Fibroblast of gingiva (primary cell): ENCODE results near the gene KCNH3.
A peak's percentile ranks its signal among the peaks of the same experiment; 100 is the strongest.
"Not testable (repeated sequence)": the region's sequence is repeated elsewhere in the genome, so short reads cannot be mapped to it uniquely, and the experiment has no call there.

Source experiments
- DNase-seq: peaks from one replicate; pipeline ENCODE4 v3.0.0-alpha.2; 2011; ENCODE audit warnings: low read depth

Gene KCNH3, protein sequence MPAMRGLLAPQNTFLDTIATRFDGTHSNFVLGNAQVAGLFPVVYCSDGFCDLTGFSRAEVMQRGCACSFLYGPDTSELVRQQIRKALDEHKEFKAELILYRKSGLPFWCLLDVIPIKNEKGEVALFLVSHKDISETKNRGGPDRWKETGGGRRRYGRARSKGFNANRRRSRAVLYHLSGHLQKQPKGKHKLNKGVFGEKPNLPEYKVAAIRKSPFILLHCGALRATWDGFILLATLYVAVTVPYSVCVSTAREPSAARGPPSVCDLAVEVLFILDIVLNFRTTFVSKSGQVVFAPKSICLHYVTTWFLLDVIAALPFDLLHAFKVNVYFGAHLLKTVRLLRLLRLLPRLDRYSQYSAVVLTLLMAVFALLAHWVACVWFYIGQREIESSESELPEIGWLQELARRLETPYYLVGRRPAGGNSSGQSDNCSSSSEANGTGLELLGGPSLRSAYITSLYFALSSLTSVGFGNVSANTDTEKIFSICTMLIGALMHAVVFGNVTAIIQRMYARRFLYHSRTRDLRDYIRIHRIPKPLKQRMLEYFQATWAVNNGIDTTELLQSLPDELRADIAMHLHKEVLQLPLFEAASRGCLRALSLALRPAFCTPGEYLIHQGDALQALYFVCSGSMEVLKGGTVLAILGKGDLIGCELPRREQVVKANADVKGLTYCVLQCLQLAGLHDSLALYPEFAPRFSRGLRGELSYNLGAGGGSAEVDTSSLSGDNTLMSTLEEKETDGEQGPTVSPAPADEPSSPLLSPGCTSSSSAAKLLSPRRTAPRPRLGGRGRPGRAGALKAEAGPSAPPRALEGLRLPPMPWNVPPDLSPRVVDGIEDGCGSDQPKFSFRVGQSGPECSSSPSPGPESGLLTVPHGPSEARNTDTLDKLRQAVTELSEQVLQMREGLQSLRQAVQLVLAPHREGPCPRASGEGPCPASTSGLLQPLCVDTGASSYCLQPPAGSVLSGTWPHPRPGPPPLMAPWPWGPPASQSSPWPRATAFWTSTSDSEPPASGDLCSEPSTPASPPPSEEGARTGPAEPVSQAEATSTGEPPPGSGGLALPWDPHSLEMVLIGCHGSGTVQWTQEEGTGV

GRCh38 chr12:49538510-49539403, at the start of gene KCNH3:
Gene KCNH3 (plus strand): TSS chr12:49539030. CDS start chr12:49539417, 387 bp downstream.
- DNase-seq, result peak; percentile 41

DNA sequence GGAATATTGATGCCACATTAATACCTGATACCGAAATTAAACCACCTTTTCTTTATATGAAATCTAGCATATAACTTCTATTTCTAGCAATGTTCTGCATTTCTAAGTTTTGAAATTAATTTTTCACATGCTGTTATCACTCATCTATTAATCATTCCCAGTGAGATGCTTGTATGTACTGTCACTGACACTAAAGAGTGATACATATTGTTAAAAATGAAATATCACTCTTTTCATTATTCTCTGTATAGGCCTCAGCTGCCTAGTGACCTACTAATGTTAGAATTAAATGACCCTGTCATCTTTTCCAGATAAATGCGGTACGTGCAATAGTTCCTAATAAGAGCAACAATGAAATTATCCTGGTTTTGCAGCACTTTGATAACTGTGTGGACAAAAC, 49.7 kb upstream of the KCNH3 start:
- DNase-seq, result no peak

GRCh38 chr12:49489720-49490119, 49.1 kb upstream of the KCNH3 start:
- DNase-seq, result no peak

DNA sequence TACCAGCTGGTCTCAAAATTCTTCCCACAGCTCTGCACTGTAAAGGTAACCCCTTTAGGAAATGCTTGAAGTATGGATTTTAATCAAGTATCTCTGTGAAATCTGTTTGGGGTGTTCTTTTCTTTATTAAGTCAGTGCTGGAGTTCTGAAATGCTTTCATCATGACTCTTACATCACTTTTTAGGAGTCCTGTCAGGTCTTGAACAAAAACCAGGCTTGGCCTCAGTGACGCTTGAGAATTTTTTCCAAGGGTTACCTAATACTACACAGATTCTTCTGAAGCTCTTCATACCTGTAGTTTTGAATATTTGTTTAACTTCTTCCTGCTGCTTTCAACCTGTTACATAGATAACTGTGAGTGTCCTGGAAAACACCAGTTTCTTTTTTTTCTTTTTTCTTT, 47.0 kb upstream of the KCNH3 start:
- DNase-seq, result no peak

DNA sequence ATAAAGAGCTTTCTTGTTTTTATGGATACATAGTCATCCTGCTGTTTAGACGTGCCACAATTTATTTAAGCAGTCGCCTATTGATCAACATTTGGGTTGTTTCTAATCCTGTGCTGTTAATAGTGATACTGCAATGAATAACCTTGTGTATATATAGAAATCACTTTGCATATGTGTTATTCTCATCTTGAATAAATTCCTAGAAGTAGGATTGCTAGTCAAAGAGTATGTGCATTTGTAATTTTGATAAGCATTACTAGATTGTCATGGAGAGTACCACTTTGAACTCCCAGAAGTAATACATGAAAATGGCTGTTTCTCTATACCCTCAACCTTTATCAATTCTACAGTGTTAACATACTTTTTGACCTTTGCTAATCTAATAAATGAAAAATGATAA, 44.9 kb upstream of the KCNH3 start:
- DNase-seq, result no peak

DNA sequence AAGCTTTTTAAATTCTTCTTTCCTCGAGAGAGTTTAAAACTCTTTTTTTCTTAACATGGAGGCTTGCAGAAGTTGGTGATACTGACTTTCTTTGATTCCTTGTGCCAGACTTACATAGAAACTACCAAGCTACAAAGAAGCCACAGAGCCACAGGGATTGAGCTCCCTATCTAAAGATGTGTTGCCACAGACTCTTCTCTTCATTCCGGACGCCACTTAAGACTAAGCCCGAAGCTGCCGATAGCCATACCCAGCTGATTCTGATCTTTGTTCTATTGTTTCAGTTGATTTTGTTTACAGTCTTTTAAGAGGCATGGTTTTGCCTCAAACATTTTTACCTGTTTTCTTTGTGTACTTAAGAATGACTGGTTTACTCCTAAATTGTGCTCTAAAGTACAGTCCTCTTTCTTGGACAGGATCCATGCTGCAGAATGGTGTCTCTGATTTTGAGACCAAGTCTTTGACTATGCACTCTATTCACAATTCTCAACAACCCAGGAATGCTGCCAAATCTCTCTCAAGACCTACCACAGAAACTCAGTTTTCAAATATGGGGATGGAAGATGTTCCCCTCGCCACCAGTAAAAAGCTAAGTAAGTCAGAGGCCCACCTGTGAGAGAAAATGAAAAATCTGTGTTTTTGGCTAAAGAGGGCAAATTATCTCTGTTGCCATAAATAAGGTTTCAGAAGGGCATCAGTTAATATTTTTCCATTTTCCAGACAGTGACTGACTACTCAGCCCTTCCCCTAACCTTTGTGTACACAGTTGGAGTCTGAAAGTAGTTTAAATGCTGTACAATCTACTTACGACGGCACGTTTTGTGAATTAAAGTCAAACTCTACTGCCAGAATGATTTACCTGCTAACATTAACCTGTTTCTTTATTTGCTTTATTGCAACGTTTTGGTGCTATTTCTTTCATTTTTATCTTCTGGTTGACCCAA, 42.1 kb upstream of the KCNH3 start:
- DNase-seq, result no peak

- DNase-seq, result no peak
Measured at GRCh38 chr12:49501895-49502294, 36.9 kb upstream of the KCNH3 start.

- no peak for DNase-seq
Measured at GRCh38 chr12:49502590-49502989, 36.2 kb upstream of the KCNH3 start.

DNA sequence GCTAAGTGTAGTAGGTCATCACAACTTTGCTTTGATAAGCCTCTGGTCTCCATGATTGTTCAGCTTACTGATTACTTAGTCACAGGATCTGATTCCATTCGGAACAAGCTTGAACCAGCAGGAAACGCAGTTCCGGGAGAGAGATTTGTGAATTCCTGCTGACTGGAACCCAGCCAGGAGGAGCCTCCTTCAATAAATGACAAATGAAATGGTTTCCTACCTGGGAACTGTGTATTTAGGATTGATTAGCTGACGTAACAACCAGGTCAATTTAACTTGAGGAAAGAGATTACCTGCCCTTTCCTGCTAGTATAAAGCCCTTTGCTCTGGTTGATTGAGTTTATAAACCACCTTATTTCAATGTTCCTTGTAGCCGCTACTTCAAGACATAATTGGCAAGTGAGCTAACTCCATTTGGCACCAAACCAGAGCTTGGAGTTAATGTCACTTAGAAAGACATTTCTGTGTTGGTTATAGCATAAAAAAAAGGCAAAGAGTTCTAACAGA, 35.1 kb upstream of the KCNH3 start:
- DNase-seq, result no peak

- no peak for DNase-seq
Measured at GRCh38 chr12:49505672-49506071, 33.2 kb upstream of the KCNH3 start.

GRCh38 chr12:49507139-49507538, 31.7 kb upstream of the KCNH3 start:
- DNase-seq, result peak; percentile 57

GRCh38 chr12:49509681-49510080, 29.1 kb upstream of the KCNH3 start:
- not testable (repeated sequence) for DNase-seq

DNA sequence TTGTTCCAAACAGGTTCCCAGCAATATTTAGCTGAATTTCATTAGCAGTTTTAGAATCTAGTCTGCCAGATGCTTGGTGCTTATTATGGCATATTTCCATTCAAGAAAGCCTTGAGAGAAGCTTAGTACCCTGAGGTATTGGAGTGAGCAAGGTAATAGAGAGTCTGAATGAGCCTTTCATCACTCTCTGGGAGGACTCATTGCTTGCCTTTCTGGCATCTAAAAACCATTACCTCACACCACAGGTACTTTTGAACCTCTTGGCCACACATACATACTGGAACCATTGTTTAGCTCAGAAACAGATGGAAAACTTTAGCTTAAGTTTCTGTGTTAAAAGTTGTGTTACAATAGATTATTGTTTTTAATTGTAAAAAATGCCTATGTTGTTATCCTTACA, 27.4 kb upstream of the KCNH3 start:
- no peak for DNase-seq

DNA sequence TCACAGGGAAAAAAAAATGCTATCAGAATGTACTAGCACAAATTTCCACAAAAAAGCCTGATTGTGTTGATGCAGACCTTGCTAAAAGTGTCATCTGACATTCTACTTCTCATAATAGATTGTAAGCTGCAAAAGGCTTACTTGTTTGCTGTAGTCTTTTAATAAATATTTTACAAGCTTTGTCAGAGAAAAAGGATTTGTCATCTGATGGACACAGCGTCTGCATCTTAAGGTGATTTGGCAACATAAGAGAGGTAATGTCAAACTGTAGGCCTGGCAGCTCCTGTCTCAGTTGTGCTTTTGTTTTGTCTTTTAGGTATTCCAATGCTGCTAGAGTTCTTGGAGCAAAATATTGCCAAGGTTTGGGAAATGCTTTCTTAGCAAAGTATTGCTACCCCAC, 26.3 kb upstream of the KCNH3 start:
- no peak for DNase-seq

DNA sequence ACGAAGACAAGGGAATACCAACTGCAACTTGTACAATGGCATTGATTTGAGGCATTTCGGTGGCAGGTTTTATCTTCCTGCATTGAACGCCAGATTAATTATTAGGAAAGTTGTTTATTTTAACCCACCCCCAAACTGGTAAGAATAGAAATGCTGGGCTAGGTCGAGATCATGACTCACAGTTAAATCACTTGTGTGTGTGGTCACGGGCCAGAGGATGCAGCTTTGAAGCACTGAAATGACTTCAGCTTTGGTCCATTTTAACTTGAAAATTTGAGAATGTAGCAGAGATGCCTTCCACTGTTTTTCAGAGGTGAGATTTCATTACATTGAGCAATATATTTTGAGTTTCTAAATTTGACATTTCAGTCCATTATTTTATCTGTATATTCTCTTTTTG, 23.6 kb upstream of the KCNH3 start:
- DNase-seq, result peak; percentile 67

DNA sequence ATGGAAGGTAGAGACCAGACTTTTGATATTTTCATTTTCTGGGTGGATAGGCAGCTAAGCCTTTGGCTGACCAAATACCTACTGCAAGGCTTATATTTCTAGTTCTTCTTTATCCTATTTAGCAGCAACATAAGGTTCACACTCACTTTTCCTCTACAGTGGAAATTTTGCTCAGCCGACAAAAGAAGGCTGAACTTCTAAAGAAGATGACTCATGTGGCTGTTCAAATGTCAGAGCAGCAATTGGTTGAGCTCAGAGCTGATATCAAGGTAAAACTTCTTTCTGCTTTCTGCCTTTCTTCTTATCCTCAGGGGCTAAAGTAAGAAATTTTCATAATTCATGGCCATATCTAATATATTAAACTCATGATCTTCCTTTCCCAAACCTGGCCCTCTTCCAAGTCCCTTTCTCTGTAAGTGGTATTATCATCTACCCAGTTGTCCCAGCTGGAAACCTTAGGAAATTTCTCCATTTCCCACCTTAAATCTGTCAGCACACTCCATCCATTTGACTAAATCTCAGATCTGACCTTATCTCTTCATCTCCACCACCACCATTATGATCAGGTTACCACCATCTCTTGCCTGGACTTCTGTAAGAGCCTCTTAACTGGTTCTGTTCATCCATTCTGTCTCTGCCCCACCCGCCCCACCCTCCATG, 19.8 kb upstream of the KCNH3 start:
- no peak for DNase-seq

GRCh38 chr12:49519574-49519936, 19.3 kb upstream of the KCNH3 start:
- no peak for DNase-seq

DNA sequence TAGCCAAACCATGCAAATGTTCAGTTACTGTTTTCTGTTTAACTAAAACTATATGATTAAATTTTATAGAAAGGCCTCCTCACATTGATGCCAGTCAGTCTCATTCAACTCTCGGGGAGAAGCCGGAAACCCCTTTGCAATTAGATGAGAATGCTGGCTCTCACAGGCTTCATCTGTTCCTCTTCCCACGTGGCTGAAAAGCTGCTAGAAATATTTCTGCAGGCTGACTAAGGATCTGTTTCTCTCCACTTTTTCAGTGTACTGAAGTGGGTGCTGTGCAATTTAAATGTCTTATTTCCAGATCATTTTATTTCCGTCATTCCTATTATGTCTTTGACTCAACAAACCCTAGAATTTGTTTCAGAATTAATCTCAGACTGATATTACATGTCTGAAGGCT, 17.4 kb upstream of the KCNH3 start:
- DNase-seq, result no peak

DNA sequence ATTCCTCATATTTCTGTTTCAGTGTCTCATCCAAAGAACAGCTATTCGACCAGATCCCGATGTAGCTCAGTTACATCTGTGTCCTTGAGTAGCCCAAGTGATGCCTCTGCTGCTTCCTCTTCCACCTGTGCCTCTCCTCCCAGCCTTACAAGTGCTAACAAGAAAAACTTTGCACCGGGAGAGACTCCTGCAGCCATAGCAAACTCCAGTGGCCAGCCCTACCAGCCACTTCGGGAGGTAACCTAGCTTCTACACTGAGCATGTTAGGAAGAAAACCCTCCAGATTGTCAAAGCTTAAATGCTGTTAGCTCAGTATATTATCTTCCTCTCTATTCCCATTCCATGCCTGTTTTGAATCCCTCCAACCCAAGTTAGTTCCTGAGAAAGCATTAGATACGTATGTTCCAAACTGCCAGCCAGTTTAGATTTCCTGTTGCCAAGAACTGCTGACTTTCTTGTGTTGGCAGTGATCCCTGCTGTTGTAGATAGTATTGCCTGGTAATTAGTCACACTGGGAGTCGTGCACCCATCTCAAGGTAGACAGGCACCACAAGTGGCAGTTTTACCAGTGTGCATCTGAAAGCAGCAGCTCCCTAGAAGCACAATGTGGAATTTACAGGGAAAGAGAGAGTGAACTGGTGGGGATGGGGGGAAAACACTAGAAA, 14.0 kb upstream of the KCNH3 start:
- peak; percentile 18 for DNase-seq
